HG03108 (cell line): ENCODE results near the gene USP35.
"Not testable (repeated sequence)": the region's sequence is repeated elsewhere in the genome, so short reads cannot be mapped to it uniquely, and the experiment has no call there.

Source experiments
- ATAC-seq: cut with Tn5 transposase; IDR thresholded peaks from one replicate; pipeline ENCODE4 v1.9.1; 2021; ENCODE audit warnings: moderate library complexity; ENCODE audit not compliant: unreplicated experiment

The USP35 gene

GRCh38 chr11:78230161-78230877, 41.6 kb downstream of the USP35 start:
- ATAC-seq = no peak

- ATAC-seq = no peak
Observed at GRCh38 chr11:78231962-78232501, 43.3 kb downstream of the USP35 start.

GRCh38 chr11:78233046-78233445, 44.3 kb downstream of the USP35 start:
- ATAC-seq = not testable (repeated sequence)

GRCh38 chr11:78234006-78234405, 45.3 kb downstream of the USP35 start:
- ATAC-seq = no peak

- no peak for ATAC-seq
Observed at GRCh38 chr11:78237293-78238046, 48.8 kb downstream of the USP35 start.

- ATAC-seq = no peak
Observed at GRCh38 chr11:78239781-78240180, 51.1 kb downstream of the USP35 start.

- ATAC-seq = no peak
Observed at GRCh38 chr11:78241475-78241874, 52.8 kb downstream of the USP35 start.

- no peak for ATAC-seq
Observed at GRCh38 chr11:78244080-78244479, 55.4 kb downstream of the USP35 start.

- no peak for ATAC-seq
Observed at GRCh38 chr11:78244546-78245255, 56.0 kb downstream of the USP35 start.

- no peak for ATAC-seq
Observed at GRCh38 chr11:78248191-78248590, 59.5 kb downstream of the USP35 start.

DNA sequence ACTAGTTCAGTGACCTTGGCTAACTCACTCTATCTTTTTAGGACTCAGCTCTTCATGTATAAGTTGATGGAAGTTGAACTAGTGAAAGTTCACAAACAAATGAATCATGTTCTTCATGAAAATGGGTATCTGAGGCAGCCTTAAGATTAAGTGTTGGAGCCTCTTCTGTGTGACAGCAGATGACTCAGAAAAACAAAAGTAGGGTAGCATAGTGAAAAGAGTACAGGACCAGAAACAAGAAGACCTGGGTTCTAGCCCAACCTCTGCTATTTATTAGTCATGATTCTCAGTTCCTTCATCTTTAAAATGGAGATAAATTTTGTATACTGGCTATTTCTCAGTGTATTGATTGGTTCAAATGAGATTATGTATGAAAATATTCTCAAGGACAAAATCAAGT, 60.2 kb downstream of the USP35 start:
- no peak for ATAC-seq

DNA sequence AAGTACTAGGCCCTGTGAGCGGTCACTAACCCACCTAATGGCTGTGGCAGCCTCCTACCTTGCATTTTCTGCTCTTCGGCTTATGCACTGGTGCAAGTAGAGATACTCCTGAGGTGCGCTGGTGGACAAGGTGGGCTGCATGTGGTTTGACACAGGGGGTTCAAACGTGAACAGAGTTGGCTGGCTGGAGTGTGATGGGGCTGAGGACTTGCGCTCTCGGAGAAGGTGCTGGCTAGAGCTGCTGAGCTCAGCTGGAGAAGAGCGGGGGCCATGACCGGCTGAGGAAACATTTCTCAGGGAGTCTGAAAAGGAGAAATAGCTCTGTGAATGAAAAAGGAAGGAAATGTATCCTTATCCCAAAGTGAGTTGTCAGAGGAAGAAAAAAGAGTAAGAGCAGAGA, 61.4 kb downstream of the USP35 start:
- ATAC-seq = no peak

DNA sequence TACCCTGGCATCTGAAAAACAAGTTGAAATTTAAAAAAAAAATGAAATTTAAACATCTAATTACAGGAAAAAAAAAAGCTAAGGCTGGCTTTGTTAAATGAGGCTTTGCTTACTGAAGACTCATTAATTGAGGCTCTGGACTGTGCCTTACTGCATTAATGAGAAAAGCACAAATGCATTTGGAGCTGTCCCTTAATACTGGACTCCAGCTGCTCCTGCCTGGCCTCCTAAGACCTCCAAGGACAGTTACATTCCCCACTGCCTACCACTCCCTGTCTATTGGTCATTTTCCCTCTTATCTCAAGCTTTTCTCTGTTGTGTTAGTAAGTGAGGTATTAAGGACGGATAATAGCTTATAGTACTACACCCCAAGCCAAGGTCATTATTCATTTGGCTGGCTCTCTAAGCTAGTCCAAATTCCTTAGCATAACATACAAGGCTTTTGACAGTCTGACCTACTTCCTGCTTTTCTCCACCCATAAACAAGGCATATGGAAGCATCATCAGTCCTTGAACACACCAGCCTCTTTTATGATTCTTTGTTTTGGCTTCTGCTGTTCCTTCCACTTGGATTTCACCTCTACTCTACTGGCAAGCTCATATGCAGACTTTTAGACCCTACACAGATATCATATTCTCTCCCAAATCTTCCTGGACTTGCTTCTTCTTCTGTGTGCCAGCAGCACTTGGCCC, 62.5 kb downstream of the USP35 start:
- ATAC-seq = no peak

GRCh38 chr11:78253797-78254196, 65.1 kb downstream of the USP35 start:
- no peak for ATAC-seq

- no peak for ATAC-seq
Observed at GRCh38 chr11:78254268-78254667, 65.5 kb downstream of the USP35 start.

DNA sequence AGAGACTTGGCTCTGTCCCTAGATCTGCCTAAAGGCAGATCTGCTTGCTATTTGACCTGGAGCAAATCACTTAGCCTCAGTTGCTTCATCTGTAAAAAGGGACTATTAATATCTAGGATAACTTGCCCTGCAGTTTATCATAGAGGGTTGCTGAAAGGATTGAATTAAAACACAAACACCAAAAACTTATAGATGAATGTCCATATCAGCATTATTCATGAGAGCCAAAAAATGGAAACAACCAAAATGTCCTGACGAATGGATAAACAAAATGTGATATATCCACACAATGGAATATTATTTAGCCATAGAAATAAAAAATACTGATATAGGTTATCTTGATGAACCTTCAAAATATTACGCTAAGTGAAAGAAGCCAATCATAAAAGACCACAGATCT, 67.2 kb downstream of the USP35 start:
- no peak for ATAC-seq

- ATAC-seq = no peak
Observed at GRCh38 chr11:78256962-78257361, 68.2 kb downstream of the USP35 start.

DNA sequence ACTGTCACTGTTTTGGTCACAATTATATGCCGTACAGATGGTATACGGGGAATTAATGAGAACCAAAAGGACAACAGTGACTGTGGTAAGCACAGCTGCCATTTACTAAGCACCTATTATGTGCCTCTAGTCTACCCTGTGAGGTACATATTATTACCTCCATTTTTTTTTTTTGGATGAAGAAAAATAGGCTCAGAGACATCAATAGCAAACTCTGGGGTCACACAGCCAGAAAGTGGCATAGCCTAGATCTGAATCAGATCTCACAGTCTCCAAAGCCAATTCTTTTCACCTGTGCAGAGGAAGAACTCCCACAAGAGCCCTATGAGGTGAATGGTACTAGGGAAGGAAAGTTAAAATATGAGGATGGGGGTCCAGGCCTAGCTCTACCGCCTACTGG, 68.9 kb downstream of the USP35 start:
- ATAC-seq = no peak

GRCh38 chr11:78259777-78260487, 71.2 kb downstream of the USP35 start:
- ATAC-seq = no peak

- no peak for ATAC-seq
Observed at GRCh38 chr11:78261367-78261766, 72.6 kb downstream of the USP35 start.
